HEK293 (cell line): ENCODE results near the gene ZNF792.

Experiments used
- GLI2 ChIP-seq: fragments of 450-650 bp; formaldehyde crosslinking; IDR thresholded peaks from 2 replicates; pipeline ENCODE4; 2017; ENCODE audit warnings: missing biosample characterization, missing genetic modification characterization, low read depth, borderline replicate concordance
- GLI4 ChIP-seq: fragments of 450-650 bp; formaldehyde crosslinking; IDR thresholded peaks from 2 replicates; pipeline ENCODE4 v1.5.1; 2016; ENCODE audit warnings: missing biosample characterization, missing genetic modification characterization
- GLIS1 ChIP-seq: fragments of 450-650 bp; formaldehyde crosslinking; IDR thresholded peaks from 2 replicates; pipeline ENCODE4 v1.5.1; 2016; ENCODE audit warnings: missing biosample characterization, missing genetic modification characterization
- KLF1 ChIP-seq: fragments of 450-650 bp; formaldehyde crosslinking; IDR thresholded peaks from 2 replicates; pipeline ENCODE4 v1.5.1; 2016; ENCODE audit warnings: missing biosample characterization, missing genetic modification characterization
- KLF16 ChIP-seq: fragments of 450-650 bp; formaldehyde crosslinking; IDR thresholded peaks from 2 replicates; pipeline ENCODE4 v1.5.1; 2017; ENCODE audit warnings: missing biosample characterization, missing genetic modification characterization
- MEIS1 ChIP-seq: sonication (generic); formaldehyde crosslinking; IDR thresholded peaks from 2 replicates; pipeline ENCODE4 v1.8.1; 2022; ENCODE audit warnings: missing genetic modification reagents, mild to moderate bottlenecking, borderline replicate concordance
- OVOL3 ChIP-seq: fragments of 450-650 bp; formaldehyde crosslinking; IDR thresholded peaks from 2 replicates; pipeline ENCODE4 v1.5.1; 2016; ENCODE audit warnings: missing biosample characterization, missing genetic modification characterization
- RBAK ChIP-seq: fragments of 450-650 bp; formaldehyde crosslinking; IDR thresholded peaks from 2 replicates; pipeline ENCODE4 v1.5.1; 2016; ENCODE audit warnings: missing biosample characterization, missing genetic modification characterization
- SP2 ChIP-seq: fragments of 450-650 bp; formaldehyde crosslinking; IDR thresholded peaks from 2 replicates; pipeline ENCODE4 v1.5.1; 2016; ENCODE audit warnings: missing biosample characterization, missing genetic modification characterization
- ZBTB7A ChIP-seq: fragments of 450-650 bp; formaldehyde crosslinking; IDR thresholded peaks from 2 replicates; pipeline ENCODE4 v1.5.1; 2016; ENCODE audit warnings: low read depth, missing biosample characterization, missing genetic modification characterization
- ZBTB8A ChIP-seq: fragments of 450-650 bp; formaldehyde crosslinking; IDR thresholded peaks from 2 replicates; pipeline ENCODE4 v1.5.1; 2016; ENCODE audit warnings: missing biosample characterization, missing genetic modification characterization
- ZNF10 ChIP-seq: fragments of 450-650 bp; formaldehyde crosslinking; IDR thresholded peaks from 2 replicates; pipeline ENCODE4 v1.5.1; 2017; ENCODE audit warnings: missing biosample characterization, missing genetic modification characterization
- ZNF292 ChIP-seq: fragments of 450-650 bp; formaldehyde crosslinking; IDR thresholded peaks from 2 replicates; pipeline ENCODE4 v1.5.1; 2016; ENCODE audit warnings: low read depth, missing biosample characterization, missing genetic modification characterization, borderline replicate concordance
- ZNF335 ChIP-seq: fragments of 450-650 bp; formaldehyde crosslinking; conservative IDR thresholded peaks from 2 replicates; pipeline ENCODE4 v1.5.1; 2016; ENCODE audit warnings: missing biosample characterization, missing genetic modification characterization
- ZNF433 ChIP-seq: fragments of 450-650 bp; formaldehyde crosslinking; IDR thresholded peaks from 2 replicates; pipeline ENCODE4 v1.5.1; 2016; ENCODE audit warnings: missing biosample characterization, missing genetic modification characterization, low read depth
- ZNF48 ChIP-seq: fragments of 450-650 bp; formaldehyde crosslinking; IDR thresholded peaks from 2 replicates; pipeline ENCODE4 v1.5.1; 2016; ENCODE audit warnings: missing biosample characterization, missing genetic modification characterization
- ZNF501 ChIP-seq: fragments of 450-650 bp; formaldehyde crosslinking; IDR thresholded peaks from 2 replicates; pipeline ENCODE4 v1.5.1; 2016; ENCODE audit warnings: missing biosample characterization, missing genetic modification characterization
- ZNF561 ChIP-seq: fragments of 450-650 bp; IDR thresholded peaks from 2 replicates; pipeline ENCODE4 v1.5.1; 2018; ENCODE audit warnings: missing biosample characterization, missing genetic modification characterization, borderline replicate concordance
- ZNF658 ChIP-seq: fragments of 450-650 bp; formaldehyde crosslinking; IDR thresholded peaks from 2 replicates; pipeline ENCODE4; 2016; ENCODE audit warnings: missing biosample characterization, missing genetic modification characterization
- ZNF707 ChIP-seq: fragments of 450-650 bp; formaldehyde crosslinking; IDR thresholded peaks from 2 replicates; pipeline ENCODE4 v1.5.1; 2016; ENCODE audit warnings: missing biosample characterization, missing genetic modification characterization
- ZXDB ChIP-seq: fragments of 450-650 bp; formaldehyde crosslinking; IDR thresholded peaks from 2 replicates; pipeline ENCODE4 v1.5.1; 2016; ENCODE audit warnings: missing biosample characterization, missing genetic modification characterization
- TF ChIP-seq, protein P1 (sequence below): fragments of 450-650 bp; formaldehyde crosslinking; IDR thresholded peaks from 2 replicates; pipeline ENCODE4 v1.5.1; 2016; ENCODE audit warnings: missing biosample characterization, missing genetic modification characterization
- TF ChIP-seq, protein P2 (sequence below): fragments of 450-650 bp; formaldehyde crosslinking; IDR thresholded peaks from 2 replicates; pipeline ENCODE4 v1.5.0; 2017; ENCODE audit warnings: missing biosample characterization, missing genetic modification characterization, borderline replicate concordance
- TF ChIP-seq, protein P3 (sequence below): fragments of 450-650 bp; formaldehyde crosslinking; IDR thresholded peaks from 2 replicates; pipeline ENCODE4 v1.5.1; 2016; ENCODE audit warnings: missing biosample characterization, missing genetic modification characterization
- TF ChIP-seq, protein P4 (sequence below): fragments of 450-650 bp; formaldehyde crosslinking; IDR thresholded peaks from 2 replicates; pipeline ENCODE4 v1.5.1; 2017; ENCODE audit warnings: missing biosample characterization, missing genetic modification characterization
- TF ChIP-seq, protein P5 (sequence below): fragments of 450-650 bp; formaldehyde crosslinking; IDR thresholded peaks from 2 replicates; pipeline ENCODE4 v1.5.1; 2017; ENCODE audit warnings: missing biosample characterization, mild to moderate bottlenecking, missing genetic modification characterization, moderate library complexity
- TF ChIP-seq, protein P6 (sequence below): fragments of 450-650 bp; formaldehyde crosslinking; IDR thresholded peaks from 2 replicates; pipeline ENCODE4 v1.5.1; 2016; ENCODE audit warnings: missing biosample characterization, missing genetic modification characterization

ZNF792 gene

DNA sequence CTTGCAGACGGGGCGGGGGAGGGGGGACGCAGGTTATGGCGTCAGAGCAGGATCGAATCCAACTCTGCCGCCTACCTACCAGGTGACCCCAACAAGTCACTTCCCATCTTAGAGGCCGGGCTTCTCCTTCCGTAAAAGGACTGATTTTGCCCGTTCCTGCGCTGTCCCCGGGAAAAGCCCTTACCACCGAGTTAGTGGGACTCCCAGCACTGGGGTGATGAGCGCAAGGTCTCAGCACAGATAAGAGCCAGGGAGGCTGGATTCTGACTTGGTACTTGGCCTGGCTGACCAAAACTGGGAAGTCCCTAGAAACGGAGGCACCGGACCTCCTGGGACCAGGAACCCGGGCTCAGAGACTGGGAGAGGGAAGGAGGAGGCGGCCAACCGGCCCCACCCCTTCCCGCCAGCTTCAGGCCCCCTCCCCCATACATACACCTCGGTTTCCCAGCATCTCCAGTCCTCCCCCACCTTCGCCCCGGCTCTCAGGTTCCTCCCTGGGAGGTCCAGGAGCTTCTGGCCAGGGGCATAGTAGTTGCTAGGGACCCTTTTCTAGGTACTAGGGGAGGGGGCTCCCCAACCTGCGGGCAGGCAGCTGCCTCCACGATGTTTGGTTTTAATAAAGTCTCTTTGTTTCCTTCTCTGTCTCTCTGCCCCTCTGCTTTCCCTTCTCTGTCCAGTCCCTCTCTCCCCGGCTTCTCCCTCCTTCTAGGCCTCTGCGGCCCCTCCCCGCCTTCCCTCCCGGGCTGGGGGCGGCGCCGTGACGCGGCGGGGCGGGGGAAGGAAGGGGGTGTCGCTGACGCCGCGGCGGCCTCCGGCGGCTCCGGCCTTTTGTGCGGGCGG, 35.7 kb upstream of the ZNF792 start, which contains the start of gene GRAMD1A (continued):
- TF ChIP-seq, protein P1, sequence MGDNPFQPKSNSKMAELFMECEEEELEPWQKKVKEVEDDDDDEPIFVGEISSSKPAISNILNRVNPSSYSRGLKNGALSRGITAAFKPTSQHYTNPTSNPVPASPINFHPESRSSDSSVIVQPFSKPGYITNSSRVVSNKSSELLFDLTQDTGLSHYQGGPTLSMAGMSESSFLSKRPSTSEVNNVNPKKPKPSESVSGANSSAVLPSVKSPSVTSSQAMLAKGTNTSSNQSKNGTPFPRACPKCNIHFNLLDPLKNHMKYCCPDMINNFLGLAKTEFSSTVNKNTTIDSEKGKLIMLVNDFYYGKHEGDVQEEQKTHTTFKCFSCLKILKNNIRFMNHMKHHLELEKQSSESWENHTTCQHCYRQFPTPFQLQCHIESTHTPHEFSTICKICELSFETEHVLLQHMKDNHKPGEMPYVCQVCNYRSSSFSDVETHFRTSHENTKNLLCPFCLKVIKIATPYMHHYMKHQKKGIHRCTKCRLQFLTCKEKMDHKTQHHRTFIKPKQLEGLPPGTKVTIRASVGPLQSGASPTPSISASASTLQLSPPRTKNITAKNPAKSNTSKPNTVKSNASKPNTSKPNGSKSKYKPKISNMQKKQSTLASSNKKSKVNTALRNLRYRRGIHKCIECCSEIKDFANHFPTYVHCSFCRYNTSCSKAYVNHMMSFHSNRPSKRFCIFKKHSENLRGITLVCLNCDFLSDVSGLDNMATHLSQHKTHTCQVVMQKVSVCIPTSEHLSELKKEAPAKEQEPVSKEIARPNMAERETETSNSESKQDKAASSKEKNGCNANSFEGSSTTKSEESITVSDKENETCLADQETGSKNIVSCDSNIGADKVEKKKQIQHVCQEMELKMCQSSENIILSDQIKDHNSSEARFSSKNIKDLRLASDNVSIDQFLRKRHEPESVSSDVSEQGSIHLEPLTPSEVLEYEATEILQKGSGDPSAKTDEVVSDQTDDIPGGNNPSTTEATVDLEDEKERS (tag by site-specific recombination), result peak; percentile 82
- TF ChIP-seq GLIS1 (tag by site-specific recombination) (peak; percentile 99), SP2 (tag by site-specific recombination) (peak; percentile 78), OVOL3 (peak; percentile 60; the same call in 1 of the 2 replicates), ZBTB8A (tag by site-specific recombination) (peak; percentile 61), ZBTB7A (tag by site-specific recombination) (peak; percentile 73; the same call in 1 of the 2 replicates), ZNF707 (tag by site-specific recombination) (no peak), ZNF48 (tag by site-specific recombination) (no peak), KLF16 (tag by site-specific recombination) (no peak; the same call in none of the 2 replicates), ZNF561 (tag by site-specific recombination) (peak; percentile 88; the same call in 1 of the 2 replicates), ZNF658 (tag by site-specific recombination) (no peak), KLF1 (peak; percentile 90), ZNF10 (tag by site-specific recombination) (peak; percentile 70; the same call in 1 of the 2 replicates), GLI2 (no peak), ZNF335 (tag by site-specific recombination) (peak; percentile 76), ZNF292 (tag by site-specific recombination) (no peak), RBAK (no peak; the same call in 1 of the 2 replicates), MEIS1 (CRISPR knock-in tag) (no peak), ZNF433 (tag by site-specific recombination) (no peak), GLI4 (no peak), ZNF501 (tag by site-specific recombination) (peak; percentile 90), ZXDB (tag by site-specific recombination) (peak; percentile 97)
- TF ChIP-seq, protein P2, sequence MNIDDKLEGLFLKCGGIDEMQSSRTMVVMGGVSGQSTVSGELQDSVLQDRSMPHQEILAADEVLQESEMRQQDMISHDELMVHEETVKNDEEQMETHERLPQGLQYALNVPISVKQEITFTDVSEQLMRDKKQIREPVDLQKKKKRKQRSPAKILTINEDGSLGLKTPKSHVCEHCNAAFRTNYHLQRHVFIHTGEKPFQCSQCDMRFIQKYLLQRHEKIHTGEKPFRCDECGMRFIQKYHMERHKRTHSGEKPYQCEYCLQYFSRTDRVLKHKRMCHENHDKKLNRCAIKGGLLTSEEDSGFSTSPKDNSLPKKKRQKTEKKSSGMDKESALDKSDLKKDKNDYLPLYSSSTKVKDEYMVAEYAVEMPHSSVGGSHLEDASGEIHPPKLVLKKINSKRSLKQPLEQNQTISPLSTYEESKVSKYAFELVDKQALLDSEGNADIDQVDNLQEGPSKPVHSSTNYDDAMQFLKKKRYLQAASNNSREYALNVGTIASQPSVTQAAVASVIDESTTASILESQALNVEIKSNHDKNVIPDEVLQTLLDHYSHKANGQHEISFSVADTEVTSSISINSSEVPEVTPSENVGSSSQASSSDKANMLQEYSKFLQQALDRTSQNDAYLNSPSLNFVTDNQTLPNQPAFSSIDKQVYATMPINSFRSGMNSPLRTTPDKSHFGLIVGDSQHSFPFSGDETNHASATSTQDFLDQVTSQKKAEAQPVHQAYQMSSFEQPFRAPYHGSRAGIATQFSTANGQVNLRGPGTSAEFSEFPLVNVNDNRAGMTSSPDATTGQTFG (tag by site-specific recombination), result no peak
- TF ChIP-seq, protein P3, sequence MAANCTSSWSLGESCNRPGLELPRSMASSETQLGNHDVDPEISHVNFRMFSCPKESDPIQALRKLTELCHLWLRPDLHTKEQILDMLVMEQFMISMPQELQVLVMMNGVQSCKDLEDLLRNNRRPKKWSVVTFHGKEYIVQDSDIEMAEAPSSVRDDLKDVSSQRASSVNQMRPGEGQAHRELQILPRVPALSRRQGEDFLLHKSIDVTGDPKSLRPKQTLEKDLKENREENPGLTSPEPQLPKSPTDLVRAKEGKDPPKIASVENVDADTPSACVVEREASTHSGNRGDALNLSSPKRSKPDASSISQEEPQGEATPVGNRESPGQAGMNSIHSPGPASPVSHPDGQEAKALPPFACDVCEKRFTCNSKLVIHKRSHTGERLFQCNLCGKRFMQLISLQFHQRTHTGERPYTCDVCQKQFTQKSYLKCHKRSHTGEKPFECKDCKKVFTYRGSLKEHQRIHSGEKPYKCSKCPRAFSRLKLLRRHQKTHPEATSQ (tag by site-specific recombination), result 0 out of 2 replicates have a peak, but pooled peaks have one; percentile 60
- TF ChIP-seq, protein P4, sequence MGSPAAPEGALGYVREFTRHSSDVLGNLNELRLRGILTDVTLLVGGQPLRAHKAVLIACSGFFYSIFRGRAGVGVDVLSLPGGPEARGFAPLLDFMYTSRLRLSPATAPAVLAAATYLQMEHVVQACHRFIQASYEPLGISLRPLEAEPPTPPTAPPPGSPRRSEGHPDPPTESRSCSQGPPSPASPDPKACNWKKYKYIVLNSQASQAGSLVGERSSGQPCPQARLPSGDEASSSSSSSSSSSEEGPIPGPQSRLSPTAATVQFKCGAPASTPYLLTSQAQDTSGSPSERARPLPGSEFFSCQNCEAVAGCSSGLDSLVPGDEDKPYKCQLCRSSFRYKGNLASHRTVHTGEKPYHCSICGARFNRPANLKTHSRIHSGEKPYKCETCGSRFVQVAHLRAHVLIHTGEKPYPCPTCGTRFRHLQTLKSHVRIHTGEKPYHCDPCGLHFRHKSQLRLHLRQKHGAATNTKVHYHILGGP, result no peak
- TF ChIP-seq, protein P5, sequence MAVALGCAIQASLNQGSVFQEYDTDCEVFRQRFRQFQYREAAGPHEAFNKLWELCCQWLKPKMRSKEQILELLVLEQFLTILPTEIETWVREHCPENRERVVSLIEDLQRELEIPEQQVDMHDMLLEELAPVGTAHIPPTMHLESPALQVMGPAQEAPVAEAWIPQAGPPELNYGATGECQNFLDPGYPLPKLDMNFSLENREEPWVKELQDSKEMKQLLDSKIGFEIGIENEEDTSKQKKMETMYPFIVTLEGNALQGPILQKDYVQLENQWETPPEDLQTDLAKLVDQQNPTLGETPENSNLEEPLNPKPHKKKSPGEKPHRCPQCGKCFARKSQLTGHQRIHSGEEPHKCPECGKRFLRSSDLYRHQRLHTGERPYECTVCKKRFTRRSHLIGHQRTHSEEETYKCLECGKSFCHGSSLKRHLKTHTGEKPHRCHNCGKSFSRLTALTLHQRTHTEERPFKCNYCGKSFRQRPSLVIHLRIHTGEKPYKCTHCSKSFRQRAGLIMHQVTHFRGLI (tag by site-specific recombination), result peak; percentile 76
- TF ChIP-seq, protein P6, sequence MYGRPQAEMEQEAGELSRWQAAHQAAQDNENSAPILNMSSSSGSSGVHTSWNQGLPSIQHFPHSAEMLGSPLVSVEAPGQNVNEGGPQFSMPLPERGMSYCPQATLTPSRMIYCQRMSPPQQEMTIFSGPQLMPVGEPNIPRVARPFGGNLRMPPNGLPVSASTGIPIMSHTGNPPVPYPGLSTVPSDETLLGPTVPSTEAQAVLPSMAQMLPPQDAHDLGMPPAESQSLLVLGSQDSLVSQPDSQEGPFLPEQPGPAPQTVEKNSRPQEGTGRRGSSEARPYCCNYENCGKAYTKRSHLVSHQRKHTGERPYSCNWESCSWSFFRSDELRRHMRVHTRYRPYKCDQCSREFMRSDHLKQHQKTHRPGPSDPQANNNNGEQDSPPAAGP, result peak; percentile 87
